ENCODE data around the gene CMTR1. TPM values are rescaled to one million over a fixed set of nuclear protein-coding genes. Genes with fewer than 3 reads are reported as not detected.

Gene CMTR1
- total RNA-seq, 2 donors from 2014 or later = 20.3 to 24.4 TPM

- intact Hi-C loops (cut with DNase I) = no loop called here
- H3K36me3 ChIP-seq = no peaks in the 10 kb centered on the region
- DNase-seq = no peak
Observed at GRCh38 chr6:37521674-37522073, 88.7 kb downstream of the CMTR1 start.

GRCh38 chr6:37522836-37523235 lies 89.8 kb downstream of the CMTR1 start:
- no peak overlapping the region for H3K9ac ChIP-seq (ENCODE audit: low read depth in 2 of 2, low read length in 2 of 2)
- H3K27ac ChIP-seq = no peak overlapping the region
- H3K9me3 ChIP-seq = no peaks in the 10 kb centered on the region
- H3K27me3 ChIP-seq = no peaks in the 10 kb centered on the region
- intact Hi-C loops (cut with DNase I) = no loop called here
- H3K4me3 ChIP-seq = no peak overlapping the region
- no peak for TF ChIP-seq CTCF (IDR thresholded peaks at IDR 0.05)
- no peak for DNase-seq
- no peaks in the 10 kb centered on the region for H3K4me1 ChIP-seq
- H3K36me3 ChIP-seq = no peaks in the 10 kb centered on the region

More at GRCh38 chr6:37521674-37522073, 88.7 kb downstream of the CMTR1 start:
- Histone ChIP-seq H3K4me3 (no peak overlapping the region), H3K9ac (ENCODE audit: low read depth in 2 of 2, low read length in 2 of 2) (no peak overlapping the region), H3K4me1 (no peaks in the 10 kb centered on the region), H3K27ac (no peak overlapping the region), H3K9me3 (no peaks in the 10 kb centered on the region), H3K27me3 (no peaks in the 10 kb centered on the region)
- TF ChIP-seq CTCF (IDR thresholded peaks at IDR 0.05) = no peak

- no peak overlapping the region for H3K9ac ChIP-seq (ENCODE audit: low read depth in 2 of 2, low read length in 2 of 2)
- intact Hi-C loops (cut with DNase I) = no loop called here
- H3K27me3 ChIP-seq = no peaks in the 10 kb centered on the region
- no peak overlapping the region for H3K4me3 ChIP-seq
- TF ChIP-seq CTCF (IDR thresholded peaks at IDR 0.05) = no peak
- H3K9me3 ChIP-seq = no peaks in the 10 kb centered on the region
- no peaks in the 10 kb centered on the region for H3K36me3 ChIP-seq
- DNase-seq = no peak
- H3K4me1 ChIP-seq = no peaks in the 10 kb centered on the region
- H3K27ac ChIP-seq = no peak overlapping the region
Observed at GRCh38 chr6:37523412-37523811, 90.4 kb downstream of the CMTR1 start.

GRCh38 chr6:37524025-37524969 lies 91.3 kb downstream of the CMTR1 start:
- TF ChIP-seq CTCF (IDR thresholded peaks at IDR 0.05) = no peak
- no peaks in the 10 kb centered on the region for H3K4me1 ChIP-seq
- H3K27me3 ChIP-seq = no peaks in the 10 kb centered on the region
- H3K9me3 ChIP-seq = no peaks in the 10 kb centered on the region
- DNase-seq = no peak
- no peak overlapping the region for H3K9ac ChIP-seq (ENCODE audit: low read depth in 2 of 2, low read length in 2 of 2)
- no peaks in the 10 kb centered on the region for H3K36me3 ChIP-seq
- no peak overlapping the region for H3K4me3 ChIP-seq
- H3K27ac ChIP-seq = no peak overlapping the region
- intact Hi-C loops (cut with DNase I) = no loop called here

- Histone ChIP-seq H3K4me3 (no peak overlapping the region), H3K36me3 (no peaks in the 10 kb centered on the region), H3K9ac (ENCODE audit: low read depth in 2 of 2, low read length in 2 of 2) (no peak overlapping the region), H3K27me3 (no peaks in the 10 kb centered on the region), H3K27ac (no peak overlapping the region), H3K9me3 (no peaks in the 10 kb centered on the region), H3K4me1 (no peaks in the 10 kb centered on the region)
- intact Hi-C loops (cut with DNase I) = no loop called here
- no peak for TF ChIP-seq CTCF (IDR thresholded peaks at IDR 0.05)
- DNase-seq = no peak
Observed at GRCh38 chr6:37524970-37525318, 91.9 kb downstream of the CMTR1 start.

Data from colonic mucosa (tissue), 4 donors.